Activated CD8-positive, alpha-beta memory T cell treated with anti-CD3 and anti-CD28 coated beads, Interleukin-2, amount 50 U/mL, for 48 hours (primary cell): Measurements from ENCODE around the gene RHOT1.
"Not testable (repeated sequence)": the region's sequence is repeated elsewhere in the genome, so short reads cannot be mapped to it uniquely, and the experiment has no call there.

ENCODE experiments used
- DNase-seq: peaks from one replicate; pipeline ENCODE4 v3.0.0-alpha.2; 2020

RHOT1 gene

DNA sequence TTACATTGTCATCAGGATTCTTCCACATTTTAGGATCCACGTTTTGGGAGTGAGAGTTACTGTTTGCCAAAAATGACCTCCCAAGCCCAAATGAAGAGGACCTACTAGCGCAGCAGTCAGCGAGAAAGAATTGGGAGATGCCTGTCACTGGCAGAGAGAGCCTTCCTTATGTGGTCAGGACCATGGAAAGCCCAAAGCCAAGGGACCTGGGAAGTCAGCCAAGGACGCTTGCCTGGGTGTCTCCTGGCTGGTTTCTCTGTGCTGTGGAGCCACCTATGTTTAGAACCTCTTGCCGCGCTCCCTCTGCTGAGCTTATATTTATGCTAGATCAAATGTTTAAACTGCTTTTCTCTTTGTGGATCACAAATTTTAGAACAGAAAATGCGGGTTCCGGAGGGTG is 98.4 kb downstream of the RHOT1 start:
- no peak for DNase-seq

DNA sequence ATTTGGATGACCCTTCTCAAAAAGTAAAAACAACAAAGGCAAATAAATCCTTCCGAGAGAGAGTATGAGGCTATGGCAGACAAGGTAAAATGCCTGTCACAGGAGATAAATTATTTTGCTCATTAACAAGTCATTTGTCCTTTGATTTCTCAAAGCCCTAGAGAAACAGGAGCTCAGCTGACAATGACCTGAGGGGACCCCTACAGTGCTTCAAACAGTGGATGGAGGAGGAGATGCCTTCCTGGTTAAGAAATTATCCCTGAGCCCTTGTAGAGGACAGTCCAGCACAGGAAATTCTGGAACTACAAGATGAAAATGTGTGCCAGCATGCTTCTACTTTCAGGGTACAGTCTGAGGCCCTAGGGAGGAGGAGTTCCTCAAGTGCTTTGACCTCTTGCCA is 99.3 kb downstream of the RHOT1 start:
- DNase-seq: no peak

DNA sequence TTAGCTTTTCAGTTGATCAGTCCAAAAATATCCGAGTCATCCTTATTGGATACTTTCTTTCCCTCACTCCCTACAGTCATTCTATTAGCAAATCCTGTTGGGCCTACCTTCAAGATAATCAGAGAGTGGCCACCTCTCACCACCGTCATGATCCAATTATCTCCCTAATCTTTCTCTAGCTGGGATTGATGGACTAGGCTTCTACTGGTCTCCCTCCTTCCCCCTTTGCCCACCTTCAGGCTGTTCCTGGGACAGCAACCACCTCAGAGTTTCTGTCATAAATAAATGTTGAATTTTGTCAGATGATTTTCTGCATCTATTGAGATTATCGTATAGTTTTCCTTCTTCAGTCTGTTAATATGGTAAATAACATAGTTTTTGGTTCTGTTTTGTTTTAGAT is 107.2 kb downstream of the RHOT1 start:
- DNase-seq: no peak

DNA sequence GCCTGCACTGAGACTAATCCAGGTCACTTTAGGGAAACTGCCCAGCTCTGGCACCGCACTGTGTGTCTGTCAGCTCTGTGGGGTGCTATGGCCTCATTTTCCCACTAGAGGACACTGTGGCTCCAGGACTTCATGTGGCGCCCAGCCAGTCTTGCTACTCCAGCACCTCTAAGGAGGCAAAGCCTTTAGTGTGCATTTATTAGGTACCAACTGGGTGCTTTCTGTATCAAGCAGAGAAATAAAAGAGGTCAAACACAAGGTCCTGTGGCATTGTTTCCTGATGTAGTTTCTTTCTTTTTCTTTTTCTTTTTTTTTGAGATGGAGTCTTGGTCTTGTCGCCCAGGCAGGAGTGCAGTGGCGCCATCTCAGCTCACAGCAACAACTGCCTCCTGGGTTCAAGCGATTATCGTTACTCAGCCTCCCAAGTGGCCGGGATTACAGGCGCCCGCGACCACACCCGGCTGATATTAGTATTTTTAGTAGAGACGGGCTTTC is 110.9 kb downstream of the RHOT1 start:
- peak; percentile 81 for DNase-seq

DNA sequence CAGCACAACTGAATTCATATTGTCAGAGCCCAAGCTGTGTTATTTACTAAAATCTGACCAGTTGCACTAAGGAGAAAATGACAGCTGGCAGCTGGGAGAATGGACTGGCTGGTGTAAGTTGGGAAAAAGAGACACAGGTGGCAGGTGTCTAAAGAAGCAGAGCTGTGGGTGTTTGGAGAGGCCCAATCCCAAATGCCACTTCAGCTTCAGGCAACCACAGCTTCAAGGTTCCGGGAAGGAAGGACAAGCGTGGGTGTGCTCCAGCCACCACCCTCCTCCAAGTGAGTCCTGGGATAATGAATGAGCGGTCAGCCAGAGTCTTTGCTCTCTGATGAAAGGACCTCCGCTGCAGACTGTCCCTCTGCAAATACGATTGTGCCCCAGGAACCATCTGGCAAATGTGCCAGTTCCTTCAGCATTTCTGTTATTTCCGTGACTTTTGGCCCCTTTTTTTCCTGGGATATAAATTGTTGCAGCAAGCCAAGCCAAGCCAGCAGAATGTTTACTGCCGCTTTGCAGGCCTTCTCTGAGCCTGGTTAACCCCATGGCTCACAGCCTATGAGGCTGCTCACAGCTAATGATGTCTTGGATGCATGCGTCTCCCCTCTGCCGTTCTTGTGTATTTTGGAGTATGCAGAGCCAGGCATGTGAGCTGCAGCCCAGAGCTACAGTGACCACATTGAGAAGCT is 113.9 kb downstream of the RHOT1 start:
- DNase-seq: no peak

DNA sequence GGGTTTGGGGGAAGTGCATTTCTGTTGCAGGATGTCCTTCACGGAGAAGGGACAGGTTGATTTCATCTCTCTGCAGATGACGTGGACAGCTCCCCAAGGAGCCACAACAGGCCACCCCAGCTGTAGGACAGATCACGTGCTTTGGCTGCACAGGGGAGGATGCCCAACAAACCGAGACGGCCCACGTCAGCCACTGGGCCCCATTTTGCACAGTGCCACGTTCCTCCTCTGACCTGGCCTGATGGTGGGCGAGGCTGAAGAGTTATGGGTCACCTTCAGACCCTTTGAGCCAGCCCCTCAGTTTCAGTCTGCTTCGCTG is 114.4 kb downstream of the RHOT1 start:
- no peak for DNase-seq

DNA sequence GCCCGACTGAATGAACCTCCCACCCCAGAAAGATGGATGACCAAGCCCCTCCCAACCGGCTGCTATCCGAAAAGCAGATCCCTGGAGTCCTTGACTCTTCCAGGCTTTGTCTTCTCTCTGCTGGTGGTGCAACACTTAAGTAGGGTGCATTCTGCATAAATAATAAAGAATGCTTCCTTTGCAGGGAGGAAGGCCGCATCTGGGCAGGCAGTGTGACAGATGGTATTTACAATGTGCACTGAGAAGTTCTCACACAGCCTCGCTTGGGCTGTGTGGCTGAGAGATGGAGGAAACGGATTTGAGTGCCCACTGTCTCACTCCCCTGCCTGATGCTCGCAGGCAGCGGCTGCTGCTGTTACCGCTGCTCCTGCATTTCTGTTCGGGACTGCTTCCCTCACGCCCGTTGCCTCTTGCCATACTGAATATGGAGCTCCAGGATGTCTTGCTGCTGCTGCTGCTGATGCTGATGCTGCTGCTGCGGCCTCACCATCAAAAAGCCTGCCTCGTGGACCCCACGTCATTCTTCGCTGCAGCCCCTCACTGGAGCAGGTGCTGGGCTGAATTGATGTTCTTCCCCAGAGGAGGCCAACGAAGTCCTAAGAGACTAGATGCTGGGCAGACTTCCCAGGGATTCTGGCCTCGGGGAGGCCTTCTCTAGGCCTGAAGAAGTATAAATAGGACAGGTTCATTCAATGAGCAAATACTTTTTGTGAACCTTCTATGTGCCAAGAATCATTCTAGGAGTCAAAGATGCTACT is 116.3 kb downstream of the RHOT1 start:
- no peak for DNase-seq

DNA sequence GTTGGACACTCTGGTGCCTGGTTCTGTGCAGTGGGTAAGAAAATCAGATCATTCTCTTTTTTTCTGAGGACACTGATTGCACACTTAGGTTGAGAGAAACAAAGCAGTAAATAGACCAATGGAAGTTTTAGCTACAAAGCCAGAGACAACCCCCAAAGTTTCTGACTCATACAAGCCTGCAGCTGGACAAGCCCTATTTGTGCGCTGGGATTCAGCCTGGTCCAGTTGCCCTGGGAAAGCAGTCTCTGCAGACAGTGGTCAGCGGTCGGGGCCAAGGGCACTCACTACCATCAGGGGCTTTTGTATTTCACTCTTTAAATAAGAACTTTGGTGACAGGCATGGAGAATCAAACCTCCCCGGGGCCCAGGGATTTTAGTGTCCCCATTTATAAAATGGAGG is 117.3 kb downstream of the RHOT1 start:
- no peak for DNase-seq

DNA sequence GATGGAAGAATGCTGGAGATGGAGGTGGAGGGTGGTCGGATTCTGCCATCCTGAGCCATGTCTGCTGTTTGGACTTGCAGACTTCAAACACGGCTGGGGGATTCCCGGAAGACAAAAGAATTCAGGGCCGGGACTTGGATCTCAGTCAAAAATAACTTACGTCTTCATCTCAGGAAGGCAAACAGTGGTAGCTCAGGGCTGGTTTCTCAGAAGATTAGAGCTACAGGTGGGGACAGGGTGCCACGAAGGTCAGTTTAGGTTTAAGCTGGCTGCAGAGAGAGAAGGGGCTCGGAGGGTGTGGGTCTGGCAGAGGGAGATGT is 119.1 kb downstream of the RHOT1 start:
- DNase-seq: no peak

DNA sequence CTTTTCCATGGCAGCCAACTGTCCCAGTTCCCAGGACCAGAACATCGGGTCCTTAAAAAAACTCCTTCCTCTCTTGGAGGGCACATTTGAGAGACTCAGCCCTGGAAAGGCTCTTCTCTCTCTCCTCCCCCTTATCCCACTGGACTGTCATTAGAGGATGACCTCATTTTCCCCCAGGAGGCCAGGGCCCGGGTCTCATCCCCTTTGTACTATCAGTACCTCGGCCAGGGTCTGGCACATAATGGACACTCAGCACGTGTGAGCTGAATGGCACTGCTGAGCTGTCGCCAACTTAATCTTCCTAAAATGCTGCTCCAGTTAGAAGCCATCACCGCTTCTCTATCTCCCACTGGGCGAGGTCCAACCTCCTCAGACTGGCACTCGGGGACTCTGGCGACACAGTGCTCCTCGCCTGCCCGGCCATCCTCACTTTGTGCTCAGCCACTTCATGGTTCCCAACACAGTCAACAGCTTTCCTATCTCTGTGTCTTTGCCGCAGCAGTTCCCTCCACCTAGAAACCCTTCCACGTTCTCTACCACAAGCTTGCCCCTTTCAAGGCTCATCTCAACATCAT is 119.7 kb downstream of the RHOT1 start:
- no peak for DNase-seq

DNA sequence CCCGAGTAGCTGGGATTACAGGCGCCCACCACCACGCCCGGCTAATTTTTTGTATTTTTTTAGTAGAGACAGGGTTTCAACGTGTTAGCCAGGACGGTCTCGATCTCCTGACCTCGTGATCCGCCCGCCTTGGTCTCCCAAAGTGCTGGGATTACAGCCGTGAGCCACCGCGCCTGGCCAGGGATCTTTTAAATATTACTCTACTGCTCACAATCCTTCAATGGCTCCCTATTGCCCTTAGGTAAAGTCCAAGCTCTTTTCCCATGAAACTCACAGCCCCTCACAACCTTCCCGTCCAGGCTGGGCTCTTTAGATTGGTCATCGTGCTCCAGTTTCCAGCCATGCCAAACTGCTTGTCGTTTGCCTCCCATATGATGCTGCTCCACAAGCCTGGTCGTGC is 121.2 kb downstream of the RHOT1 start:
- not testable (repeated sequence) for DNase-seq

DNA sequence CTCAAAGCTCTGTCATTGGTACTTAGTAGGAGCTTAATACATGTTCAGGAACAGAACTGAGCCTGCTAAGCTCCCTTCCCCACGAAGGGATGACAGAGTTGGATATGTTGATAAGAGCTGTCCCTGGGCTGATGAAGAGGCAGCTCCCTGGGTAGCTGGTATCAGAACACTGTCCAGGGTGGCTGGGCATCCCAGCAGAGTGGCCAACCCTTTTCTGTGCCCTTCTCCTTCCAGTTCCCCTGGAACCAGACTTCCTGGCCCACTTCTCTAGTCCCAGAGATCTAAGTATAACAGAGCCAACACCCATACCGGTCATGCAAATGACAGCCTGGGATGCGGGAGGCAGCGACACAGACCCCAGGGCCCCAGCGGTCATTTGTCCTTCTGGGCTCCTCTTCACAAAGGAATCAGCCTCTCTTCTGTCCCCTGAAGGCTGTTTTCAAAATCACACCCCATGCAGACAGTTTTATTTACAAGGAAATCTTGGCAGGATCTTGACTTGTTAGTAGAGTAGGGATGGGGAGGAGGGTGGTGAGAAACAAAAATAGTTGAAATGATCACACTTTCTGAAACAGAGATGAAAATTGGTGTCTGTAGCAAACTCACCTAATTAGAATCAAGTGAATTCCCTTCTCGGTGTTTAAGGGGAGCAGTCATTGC is 122.0 kb downstream of the RHOT1 start:
- no peak for DNase-seq

DNA sequence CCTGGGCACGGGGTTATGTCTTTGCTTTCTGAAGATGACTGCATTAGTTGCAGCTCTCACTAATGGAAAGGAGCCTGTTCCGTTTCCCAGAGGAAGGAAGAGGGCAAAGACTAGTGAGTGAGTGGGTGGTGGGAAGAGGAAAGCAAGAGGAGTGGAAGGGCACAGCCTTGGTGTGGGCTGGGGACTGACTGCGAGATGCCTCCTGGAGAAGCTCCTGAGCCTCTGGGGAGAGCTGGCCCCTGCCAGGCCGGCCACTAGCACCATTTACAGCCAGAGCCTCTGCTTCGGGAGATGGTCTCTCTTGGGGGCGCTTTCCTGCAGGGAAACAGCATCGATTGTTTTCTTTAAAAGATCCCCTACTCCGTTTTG is 122.5 kb downstream of the RHOT1 start:
- no peak for DNase-seq

DNA sequence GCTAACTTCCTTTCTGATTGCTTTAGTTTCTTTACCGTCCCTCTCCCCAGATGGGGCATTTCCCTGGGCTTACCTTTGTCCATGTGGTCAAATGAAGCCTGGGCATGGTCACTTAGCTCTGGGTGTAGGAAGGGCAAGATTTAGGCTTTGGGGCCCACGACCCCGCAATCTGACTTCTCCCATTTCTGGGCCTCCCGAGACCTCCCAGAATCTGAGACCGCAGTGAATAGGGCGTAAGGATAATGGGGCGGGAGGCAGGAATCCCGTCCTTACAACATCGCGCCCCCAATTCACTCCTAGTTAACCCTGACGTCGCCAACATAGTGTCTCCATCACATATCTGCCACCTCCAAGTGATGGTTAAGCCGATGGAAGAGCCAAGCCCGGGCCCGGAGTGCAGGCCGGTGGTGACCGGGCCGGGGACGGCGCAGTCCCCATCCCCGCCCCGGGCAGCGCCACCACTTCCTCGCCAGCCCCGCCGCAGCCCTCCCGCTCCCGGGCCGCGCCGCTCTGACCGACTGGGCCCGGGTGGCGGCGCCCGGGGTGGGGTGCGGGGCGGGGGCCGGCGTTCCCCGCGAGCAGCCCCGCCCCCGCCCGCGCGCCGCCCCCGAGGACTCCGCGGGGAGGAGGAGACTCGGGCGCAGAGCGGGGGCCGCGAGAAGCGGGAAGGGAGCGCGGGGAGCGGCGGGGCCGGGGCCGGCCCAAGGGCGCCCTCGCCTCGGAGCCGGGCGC is 123.1 kb downstream of the RHOT1 start, which contains the start of gene RHBDL3:
Gene RHBDL3, plus strand, starts transcription at position 641 of the 732 bp plus-strand sequence. CDS start 358 bp downstream, outside the sequence.
- no peak for DNase-seq

DNA sequence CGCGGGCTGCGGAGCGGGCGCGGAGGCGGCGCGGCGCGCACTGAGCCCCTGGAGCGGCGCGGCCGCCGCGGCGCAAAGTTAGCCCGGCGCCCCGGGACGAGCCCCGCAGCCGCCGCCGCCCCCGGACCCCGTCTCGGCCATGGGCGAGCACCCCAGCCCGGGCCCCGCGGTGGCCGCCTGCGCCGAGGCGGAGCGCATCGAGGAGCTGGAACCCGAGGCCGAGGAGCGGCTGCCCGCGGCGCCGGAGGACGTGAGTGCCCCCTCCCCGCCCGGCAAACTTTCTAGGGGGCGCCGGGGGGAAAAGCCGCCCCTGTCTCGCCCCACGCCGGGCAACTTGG is 123.7 kb downstream of the RHOT1 start:
- DNase-seq: no peak

DNA sequence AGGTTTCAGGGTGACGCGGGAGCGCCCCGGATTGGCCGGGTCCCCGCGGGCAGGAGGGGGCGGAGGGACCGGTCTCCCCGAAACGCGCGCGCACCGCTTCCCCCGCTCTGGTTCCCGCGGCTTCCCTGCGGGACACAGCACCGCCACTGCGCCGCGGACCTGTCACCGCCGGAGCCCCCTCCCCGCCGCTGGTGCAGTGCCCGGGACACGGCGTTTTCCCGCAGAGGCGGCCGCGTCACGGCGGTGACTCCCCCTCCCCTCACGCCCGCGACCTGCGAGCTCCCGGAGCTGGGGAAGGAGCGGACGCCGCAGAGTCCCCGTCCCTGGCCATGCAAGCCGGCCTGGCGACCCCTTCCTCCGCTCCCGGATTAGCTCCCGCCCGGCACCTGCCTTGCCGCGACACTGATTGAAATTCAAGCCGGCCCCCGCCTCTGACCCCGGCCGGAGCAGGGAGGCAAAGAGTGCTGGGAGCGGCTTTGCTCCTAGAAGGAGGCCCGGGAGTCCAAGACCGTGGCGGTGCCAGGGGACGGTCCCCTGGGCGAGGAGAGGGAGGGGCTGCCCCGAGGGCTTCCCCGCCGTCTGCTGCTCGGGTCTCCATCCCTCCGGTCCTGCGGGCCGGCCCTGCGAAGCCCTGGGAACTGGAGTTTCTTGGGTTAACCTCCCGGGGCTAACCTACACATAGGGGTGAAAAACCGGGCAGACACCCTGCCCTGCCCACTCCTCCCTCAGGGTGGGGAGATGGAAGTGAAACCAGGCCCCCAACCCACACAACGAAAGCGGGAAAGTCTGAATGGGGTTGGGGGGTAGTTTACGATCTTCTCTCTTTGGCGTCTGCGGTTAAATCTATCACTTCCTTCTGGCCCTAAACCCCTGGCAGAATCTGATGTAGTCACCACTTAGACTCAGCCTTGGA is 124.3 kb downstream of the RHOT1 start:
- peak; percentile 60 for DNase-seq

DNA sequence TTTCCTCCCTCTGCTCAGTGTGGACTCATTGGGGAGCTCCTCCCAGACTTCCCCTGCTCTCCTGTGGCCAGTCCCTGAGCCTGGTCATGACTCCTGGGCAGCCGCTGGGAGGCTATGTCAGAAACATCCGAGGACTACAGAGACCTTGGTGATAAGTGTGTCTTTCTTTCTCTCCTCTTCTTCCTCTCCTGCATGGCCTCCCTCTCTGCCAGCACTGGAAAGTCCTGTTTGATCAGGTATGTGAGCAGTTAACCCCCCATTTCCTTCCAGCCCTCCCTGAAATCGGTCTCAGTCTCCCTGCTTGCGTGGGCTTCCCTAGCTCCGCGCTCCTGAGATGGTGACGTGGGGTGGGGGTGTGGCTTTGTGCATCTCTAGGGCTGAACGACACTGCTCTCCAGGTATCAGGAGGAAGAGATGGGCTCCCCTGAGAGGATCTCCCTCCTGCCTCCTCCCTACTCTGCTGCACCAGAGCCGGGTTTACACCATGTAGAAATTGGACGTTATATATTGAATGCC is 125.4 kb downstream of the RHOT1 start:
- DNase-seq: no peak

DNA sequence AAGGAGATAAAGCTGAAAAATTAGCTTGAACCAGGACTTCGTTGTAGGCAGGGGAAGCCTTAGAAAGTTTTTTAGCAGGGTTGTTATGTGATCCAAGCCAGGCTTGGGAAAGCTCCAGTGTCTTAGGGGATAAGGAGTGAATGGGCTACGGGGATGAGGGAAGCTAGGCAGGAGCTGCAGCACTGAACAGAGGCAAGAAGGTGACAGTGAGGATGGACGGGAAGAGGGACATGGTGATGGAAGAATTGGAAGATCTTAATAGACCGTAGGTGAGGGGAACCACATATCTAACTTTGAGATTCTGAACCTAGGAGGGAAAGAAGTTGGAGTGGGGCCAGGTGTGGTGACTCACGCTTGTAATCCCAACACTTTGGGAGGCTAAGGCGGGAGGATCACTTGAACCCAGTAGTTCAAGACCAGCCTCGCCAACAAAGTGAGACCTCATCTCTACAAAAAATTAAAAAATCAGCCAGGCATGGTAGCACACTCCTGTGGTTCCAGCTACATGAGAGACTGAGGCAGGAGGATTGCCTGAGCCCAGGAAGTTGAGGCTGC is 126.5 kb downstream of the RHOT1 start:
- no peak for DNase-seq

DNA sequence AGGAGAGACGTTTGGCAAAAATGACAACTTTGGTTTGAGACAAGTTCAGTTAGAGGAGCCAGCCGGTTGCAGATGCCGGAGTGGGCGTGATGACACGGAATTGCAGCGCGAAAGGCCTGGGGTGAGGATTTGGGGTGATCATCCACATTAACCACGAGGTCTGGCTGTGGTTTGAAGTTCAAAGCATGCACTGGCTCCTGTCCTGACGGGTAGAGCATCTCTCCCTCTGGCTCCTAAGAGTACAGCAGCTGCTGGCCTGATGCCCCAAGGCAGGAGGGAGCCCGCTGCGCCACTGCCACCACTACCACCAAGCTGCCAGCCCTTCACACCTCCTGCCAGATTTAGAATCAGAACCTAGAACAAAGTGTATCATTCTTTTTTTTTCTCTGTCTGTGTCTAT is 127.1 kb downstream of the RHOT1 start:
- no peak for DNase-seq

DNA sequence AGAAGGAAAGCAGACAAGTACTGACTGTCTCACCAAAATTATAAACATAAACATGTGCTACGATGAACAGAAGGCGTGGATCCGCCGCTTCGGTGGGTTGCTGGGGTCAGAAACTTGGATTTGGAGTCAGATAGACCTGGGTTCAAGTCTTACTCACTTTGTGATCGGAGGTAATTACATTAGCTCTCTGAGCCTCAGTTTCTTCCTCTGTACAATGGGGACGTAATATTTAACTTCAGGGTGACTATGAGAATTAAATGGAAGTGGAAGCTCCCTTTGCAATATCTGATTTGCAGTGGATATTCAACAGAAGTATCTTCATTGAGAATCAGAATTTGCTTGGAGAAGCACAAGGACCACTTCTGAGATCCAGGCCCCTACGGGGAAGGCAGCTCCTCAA is 129.5 kb downstream of the RHOT1 start:
- no peak for DNase-seq

DNA sequence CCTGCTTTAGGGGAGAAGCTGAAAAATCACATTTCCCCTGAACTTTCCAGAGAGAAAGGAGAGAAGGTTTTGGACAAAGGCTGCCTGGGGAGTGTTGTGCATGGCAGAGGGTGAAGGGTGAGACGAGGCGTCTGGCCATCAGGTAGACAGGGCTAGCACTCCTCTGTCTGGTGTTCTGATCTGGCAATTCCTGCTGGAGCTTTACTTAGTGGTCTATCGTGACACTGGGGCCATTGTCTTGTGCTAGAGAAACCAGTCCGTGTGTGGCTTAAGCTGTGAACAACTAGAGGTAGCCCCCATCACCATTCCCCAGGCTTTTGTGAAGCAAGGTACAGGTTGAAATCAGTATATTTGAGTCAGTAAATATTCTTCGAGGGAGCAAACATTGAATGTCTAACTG is 131.8 kb downstream of the RHOT1 start:
- no peak for DNase-seq

DNA sequence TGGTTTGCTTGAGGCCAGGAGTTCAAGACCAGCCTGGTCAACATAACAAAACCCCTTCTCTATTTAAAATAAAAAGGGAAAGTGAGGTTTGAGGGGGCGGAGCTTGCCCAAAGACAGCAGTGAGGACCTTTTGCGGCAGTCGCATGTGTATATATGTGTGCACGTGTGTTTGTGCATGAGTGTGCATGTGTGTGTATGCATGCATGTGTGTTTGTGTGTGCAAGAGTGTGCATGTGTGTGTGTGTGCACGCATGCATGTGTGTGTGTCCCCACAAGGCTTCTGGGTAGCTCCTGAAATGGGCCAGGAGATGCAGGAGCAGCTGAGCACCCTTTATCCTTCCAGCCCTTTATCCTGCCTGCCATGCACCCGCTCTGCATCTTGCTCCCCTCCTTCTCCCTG is 132.3 kb downstream of the RHOT1 start:
- no peak for DNase-seq
